ENCODE results near the gene ADARB2. TPM values are rescaled to one million over a fixed set of nuclear protein-coding genes. Genes with fewer than 3 reads are reported as not detected.

The ADARB2 gene
- total and polyA plus RNA-seq, 2 donors = 0.66 to 2.5 TPM

DNA sequence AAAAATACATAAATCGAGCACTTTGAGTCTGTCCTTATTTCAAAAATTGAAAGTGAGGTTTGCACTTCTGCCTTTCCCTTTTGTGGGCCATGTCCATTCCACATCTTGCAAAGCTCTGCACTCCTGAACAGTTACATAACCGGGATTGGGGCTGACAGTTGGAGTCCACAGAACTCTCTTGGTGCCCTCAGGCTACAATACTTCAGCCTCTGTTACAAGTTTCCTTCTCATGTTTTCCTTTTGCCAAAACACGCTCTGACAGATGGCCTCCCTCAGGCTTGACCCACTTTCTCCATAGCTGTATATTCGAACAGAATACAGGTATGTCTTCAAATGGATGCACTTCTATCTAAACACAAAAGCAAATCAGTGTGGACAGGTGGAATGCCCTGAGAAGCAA lies 345.2 kb downstream of the ADARB2 start:
- DNase-seq (ENCODE audit: low read depth in 6 of 9, low spot score in 9 of 9) = no peak
- Histone ChIP-seq H3K27me3 (ENCODE audit: control insufficient read depth in 2 of 2, insufficient read depth in 1 of 2, low read length in 1 of 2) (no peaks in the 10 kb centered on the region), H3K27ac (ENCODE audit: low read depth in 1 of 2, low read length in 1 of 2) (no peak overlapping the region), H3K4me3 (ENCODE audit: low read length in 2 of 2) (no peak overlapping the region), H3K36me3 (ENCODE audit: control insufficient read depth in 2 of 2, insufficient read depth in 2 of 2, low read length in 1 of 2) (no peaks in the 10 kb centered on the region), H3K9me3 (ENCODE audit: control insufficient read depth in 2 of 2, insufficient read depth in 1 of 2, low read length in 1 of 2) (no peaks in the 10 kb centered on the region), H3K4me1 (ENCODE audit: control insufficient read depth in 2 of 2, insufficient read depth in 2 of 2, low read length in 2 of 2) (no peaks in the 10 kb centered on the region)
- WGBS = 87% methylated on average over 4 of the region's 4 CpGs

DNA sequence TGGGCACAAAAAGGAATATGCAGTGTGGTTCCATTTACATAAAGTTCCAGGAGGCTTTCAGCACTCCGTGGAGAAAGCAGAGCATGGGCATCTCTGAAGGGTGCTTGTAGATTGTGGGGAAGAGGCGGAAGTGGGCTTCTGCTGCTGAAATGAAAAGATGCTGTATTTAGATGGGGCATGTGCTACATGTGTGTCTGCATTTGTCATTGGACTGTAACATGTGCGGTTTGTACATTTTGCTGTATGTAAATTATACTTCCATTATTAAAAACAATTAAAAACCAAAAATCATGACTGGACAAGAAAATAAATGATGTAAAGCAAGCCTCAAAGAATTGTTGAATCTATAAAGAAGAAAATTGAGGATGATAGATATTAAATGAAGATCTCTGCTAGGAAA lies 347.1 kb downstream of the ADARB2 start:
- Histone ChIP-seq H3K27ac (ENCODE audit: low read depth in 1 of 2, low read length in 1 of 2) (no peak overlapping the region), H3K4me1 (ENCODE audit: control insufficient read depth in 2 of 2, insufficient read depth in 2 of 2, low read length in 2 of 2) (no peaks in the 10 kb centered on the region), H3K9me3 (ENCODE audit: control insufficient read depth in 2 of 2, insufficient read depth in 1 of 2, low read length in 1 of 2) (no peaks in the 10 kb centered on the region), H3K36me3 (ENCODE audit: control insufficient read depth in 2 of 2, insufficient read depth in 2 of 2, low read length in 1 of 2) (no peaks in the 10 kb centered on the region), H3K4me3 (ENCODE audit: low read length in 2 of 2) (no peak overlapping the region), H3K27me3 (ENCODE audit: control insufficient read depth in 2 of 2, insufficient read depth in 1 of 2, low read length in 1 of 2) (no peaks in the 10 kb centered on the region)
- WGBS = 90% methylated on average over 3 of the region's 3 CpGs
- DNase-seq (ENCODE audit: low read depth in 6 of 9, low spot score in 9 of 9) = no peak

GRCh38 chr10:1384026-1384425 lies 353.3 kb downstream of the ADARB2 start:
- 92% methylated on average over 5 of the region's 5 CpGs for WGBS
- Histone ChIP-seq H3K27me3 (ENCODE audit: control insufficient read depth in 2 of 2, insufficient read depth in 1 of 2, low read length in 1 of 2) (peaks cover 0 to 9% of the 10 kb centered on the region in 2 donors), H3K4me1 (ENCODE audit: control insufficient read depth in 2 of 2, insufficient read depth in 2 of 2, low read length in 2 of 2) (no peaks in the 10 kb centered on the region), H3K36me3 (ENCODE audit: control insufficient read depth in 2 of 2, insufficient read depth in 2 of 2, low read length in 1 of 2) (no peaks in the 10 kb centered on the region), H3K27ac (ENCODE audit: low read depth in 1 of 2, low read length in 1 of 2) (no peak overlapping the region), H3K4me3 (ENCODE audit: low read length in 2 of 2) (no peak overlapping the region), H3K9me3 (ENCODE audit: control insufficient read depth in 2 of 2, insufficient read depth in 1 of 2, low read length in 1 of 2) (peaks cover 0 to 3% of the 10 kb centered on the region in 2 donors)
- no peak for DNase-seq (ENCODE audit: low read depth in 6 of 9, low spot score in 9 of 9)

GRCh38 chr10:1382711-1383110 lies 354.6 kb downstream of the ADARB2 start:
- Histone ChIP-seq H3K36me3 (ENCODE audit: control insufficient read depth in 2 of 2, insufficient read depth in 2 of 2, low read length in 1 of 2) (no peaks in the 10 kb centered on the region), H3K9me3 (ENCODE audit: control insufficient read depth in 2 of 2, insufficient read depth in 1 of 2, low read length in 1 of 2) (peaks cover 0 to 3% of the 10 kb centered on the region in 2 donors), H3K4me1 (ENCODE audit: control insufficient read depth in 2 of 2, insufficient read depth in 2 of 2, low read length in 2 of 2) (no peaks in the 10 kb centered on the region), H3K4me3 (ENCODE audit: low read length in 2 of 2) (no peak overlapping the region), H3K27ac (ENCODE audit: low read depth in 1 of 2, low read length in 1 of 2) (no peak overlapping the region), H3K27me3 (ENCODE audit: control insufficient read depth in 2 of 2, insufficient read depth in 1 of 2, low read length in 1 of 2) (peaks cover 0 to 11% of the 10 kb centered on the region in 2 donors)
- WGBS = 90% methylated on average over 13 of the region's 13 CpGs
- DNase-seq (ENCODE audit: low read depth in 6 of 9, low spot score in 9 of 9) = no peak

DNA sequence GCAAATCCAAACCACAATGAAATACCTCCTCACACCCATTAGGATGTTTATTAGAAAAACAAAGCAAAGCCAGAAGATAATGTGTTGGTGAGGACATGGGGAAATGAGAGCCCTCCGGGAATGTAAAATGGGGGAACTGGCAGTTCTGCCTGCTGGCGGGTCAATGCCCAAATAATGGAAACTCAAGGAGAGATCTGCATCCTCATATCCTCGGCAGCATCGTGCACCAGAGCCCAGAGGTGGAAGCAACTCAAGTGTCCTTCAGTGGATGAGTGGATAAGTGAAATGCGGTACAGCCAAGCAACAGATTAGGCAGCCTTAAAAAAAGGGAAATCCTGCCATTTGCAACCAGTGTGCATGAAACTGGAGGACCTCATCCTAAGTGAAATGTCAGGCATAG lies 356.0 kb downstream of the ADARB2 start:
- H3K27me3 ChIP-seq (ENCODE audit: control insufficient read depth in 2 of 2, insufficient read depth in 1 of 2, low read length in 1 of 2) = peaks cover 0 to 11% of the 10 kb centered on the region in 2 donors
- H3K4me1 ChIP-seq (ENCODE audit: control insufficient read depth in 2 of 2, insufficient read depth in 2 of 2, low read length in 2 of 2) = no peaks in the 10 kb centered on the region
- H3K4me3 ChIP-seq (ENCODE audit: low read length in 2 of 2) = no peak overlapping the region
- H3K27ac ChIP-seq (ENCODE audit: low read depth in 1 of 2, low read length in 1 of 2) = no peak overlapping the region
- H3K9me3 ChIP-seq (ENCODE audit: control insufficient read depth in 2 of 2, insufficient read depth in 1 of 2, low read length in 1 of 2) = peaks cover 0 to 3% of the 10 kb centered on the region in 2 donors
- DNase-seq (ENCODE audit: low read depth in 6 of 9, low spot score in 9 of 9) = no peak
- 79% methylated on average over 5 of the region's 5 CpGs for WGBS
- H3K36me3 ChIP-seq (ENCODE audit: control insufficient read depth in 2 of 2, insufficient read depth in 2 of 2, low read length in 1 of 2) = no peaks in the 10 kb centered on the region

- H3K27me3 ChIP-seq (ENCODE audit: control insufficient read depth in 2 of 2, insufficient read depth in 1 of 2, low read length in 1 of 2) = peaks cover 0 to 11% of the 10 kb centered on the region in 2 donors
- no peak for DNase-seq (ENCODE audit: low read depth in 6 of 9, low spot score in 9 of 9)
Measured at GRCh38 chr10:1380088-1380671, 357.1 kb downstream of the ADARB2 start.

DNA sequence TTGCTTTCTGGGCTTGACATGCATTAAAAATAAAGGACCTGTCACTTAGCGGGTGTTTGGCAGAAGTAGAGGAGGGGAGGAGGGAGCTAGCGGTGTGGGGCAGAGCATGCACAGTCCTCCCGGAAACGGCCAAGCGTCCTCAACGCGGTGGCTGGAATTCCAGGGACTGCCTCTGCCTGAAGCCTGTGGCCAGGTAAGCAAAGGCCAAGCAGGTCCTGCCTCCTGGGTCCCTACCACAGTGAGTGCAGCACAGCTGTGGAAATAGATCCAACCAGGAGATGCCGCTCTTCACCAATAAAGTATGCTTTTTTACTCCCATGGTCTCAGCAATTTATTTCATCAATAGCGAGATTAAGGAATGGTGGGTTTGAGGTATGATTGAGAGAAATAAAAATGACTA lies 357.7 kb downstream of the ADARB2 start:
- Histone ChIP-seq H3K36me3 (ENCODE audit: control insufficient read depth in 2 of 2, insufficient read depth in 2 of 2, low read length in 1 of 2) (no peaks in the 10 kb centered on the region), H3K4me1 (ENCODE audit: control insufficient read depth in 2 of 2, insufficient read depth in 2 of 2, low read length in 2 of 2) (no peaks in the 10 kb centered on the region), H3K4me3 (ENCODE audit: low read length in 2 of 2) (no peak overlapping the region), H3K27me3 (ENCODE audit: control insufficient read depth in 2 of 2, insufficient read depth in 1 of 2, low read length in 1 of 2) (peaks cover 0 to 11% of the 10 kb centered on the region in 2 donors), H3K27ac (ENCODE audit: low read depth in 1 of 2, low read length in 1 of 2) (no peak overlapping the region), H3K9me3 (ENCODE audit: control insufficient read depth in 2 of 2, insufficient read depth in 1 of 2, low read length in 1 of 2) (peaks cover 0 to 3% of the 10 kb centered on the region in 2 donors)
- DNase-seq (ENCODE audit: low read depth in 6 of 9, low spot score in 9 of 9) = no peak
- 47% methylated on average over 9 of the region's 9 CpGs for WGBS

More at GRCh38 chr10:1380088-1380671, 357.1 kb downstream of the ADARB2 start:
- Histone ChIP-seq H3K36me3 (ENCODE audit: control insufficient read depth in 2 of 2, insufficient read depth in 2 of 2, low read length in 1 of 2) (no peaks in the 10 kb centered on the region), H3K4me3 (ENCODE audit: low read length in 2 of 2) (no peak overlapping the region), H3K27ac (ENCODE audit: low read depth in 1 of 2, low read length in 1 of 2) (no peak overlapping the region), H3K9me3 (ENCODE audit: control insufficient read depth in 2 of 2, insufficient read depth in 1 of 2, low read length in 1 of 2) (peaks cover 0 to 3% of the 10 kb centered on the region in 2 donors), H3K4me1 (ENCODE audit: control insufficient read depth in 2 of 2, insufficient read depth in 2 of 2, low read length in 2 of 2) (no peaks in the 10 kb centered on the region)
- 54% methylated on average over 16 of the region's 16 CpGs for WGBS

GRCh38 chr10:1378473-1378872 lies 358.9 kb downstream of the ADARB2 start:
- DNase-seq (ENCODE audit: low read depth in 6 of 9, low spot score in 9 of 9) = no peak
- WGBS = 95% methylated on average over 2 of the region's 2 CpGs
- Histone ChIP-seq H3K4me3 (ENCODE audit: low read length in 2 of 2) (no peak overlapping the region), H3K27ac (ENCODE audit: low read depth in 1 of 2, low read length in 1 of 2) (no peak overlapping the region), H3K27me3 (ENCODE audit: control insufficient read depth in 2 of 2, insufficient read depth in 1 of 2, low read length in 1 of 2) (peaks cover 0 to 11% of the 10 kb centered on the region in 2 donors), H3K4me1 (ENCODE audit: control insufficient read depth in 2 of 2, insufficient read depth in 2 of 2, low read length in 2 of 2) (no peaks in the 10 kb centered on the region), H3K36me3 (ENCODE audit: control insufficient read depth in 2 of 2, insufficient read depth in 2 of 2, low read length in 1 of 2) (no peaks in the 10 kb centered on the region), H3K9me3 (ENCODE audit: control insufficient read depth in 2 of 2, insufficient read depth in 1 of 2, low read length in 1 of 2) (no peaks in the 10 kb centered on the region)

- no peaks in the 10 kb centered on the region for H3K9me3 ChIP-seq (ENCODE audit: control insufficient read depth in 2 of 2, insufficient read depth in 1 of 2, low read length in 1 of 2)
- peaks cover 0 to 11% of the 10 kb centered on the region in 2 donors for H3K27me3 ChIP-seq (ENCODE audit: control insufficient read depth in 2 of 2, insufficient read depth in 1 of 2, low read length in 1 of 2)
- 51% methylated on average over 14 of the region's 14 CpGs for WGBS
- no peak overlapping the region for H3K27ac ChIP-seq (ENCODE audit: low read depth in 1 of 2, low read length in 1 of 2)
- no peaks in the 10 kb centered on the region for H3K4me1 ChIP-seq (ENCODE audit: control insufficient read depth in 2 of 2, insufficient read depth in 2 of 2, low read length in 2 of 2)
- H3K36me3 ChIP-seq (ENCODE audit: control insufficient read depth in 2 of 2, insufficient read depth in 2 of 2, low read length in 1 of 2) = no peaks in the 10 kb centered on the region
- no peak for DNase-seq (ENCODE audit: low read depth in 6 of 9, low spot score in 9 of 9)
- no peak overlapping the region for H3K4me3 ChIP-seq (ENCODE audit: low read length in 2 of 2)
Measured at GRCh38 chr10:1377740-1378397, 359.5 kb downstream of the ADARB2 start.

Measured in thymus (tissue), 11 donors.